ENCODE results near the gene GANC.

GANC gene

GRCh38 chr15:42338500-42338899, 65.5 kb downstream of the GANC start:
- no peaks in the 10 kb centered on the region for H4K20me1 ChIP-seq (ENCODE audit: insufficient read depth, low read length)
- DNase-seq (no peak), ATAC-seq (ENCODE audit: insufficient read depth, low read depth) (no peak)
- no peak overlapping the region for H2AFZ ChIP-seq (ENCODE audit: low read depth, low read length)
- no peak overlapping the region for H3K9ac ChIP-seq (ENCODE audit: low read depth, low read length)
- no peak for TF ChIP-seq CTCF (IDR thresholded peaks at IDR 0.05; ENCODE audit: borderline replicate concordance, extremely low read depth, low read length, poor library complexity, severe bottlenecking)
- TF ChIP-seq EZH2 (IDR thresholded peaks at IDR 0.05; ENCODE audit: borderline replicate concordance, low read depth, low read length, severe bottlenecking): no peak
- no peak overlapping the region for H3K4me2 ChIP-seq (ENCODE audit: insufficient read depth, low read length)
- H3K27me3 ChIP-seq (ENCODE audit: insufficient read depth, low read length, poor library complexity): no peaks in the 10 kb centered on the region
- no peak overlapping the region for H3K4me3 ChIP-seq (ENCODE audit: low read depth in 1 of 2, low read length in 2 of 2)
- H3K27ac ChIP-seq (ENCODE audit: low read length): no peak overlapping the region
- no peaks in the 10 kb centered on the region for H3K79me2 ChIP-seq (ENCODE audit: insufficient read depth, low read length)
- H3K4me1 ChIP-seq (ENCODE audit: insufficient read depth, low read length): no peaks in the 10 kb centered on the region
- no peaks in the 10 kb centered on the region for H3K9me3 ChIP-seq (ENCODE audit: insufficient read depth, low read length, severe bottlenecking)
- H3K36me3 ChIP-seq (ENCODE audit: insufficient read depth, low read length): peaks cover 3% of the 10 kb centered on the region; the same call in 1 of the 2 replicates

- Histone ChIP-seq H4K20me1 (ENCODE audit: insufficient read depth, low read length) (no peaks in the 10 kb centered on the region), H2AFZ (ENCODE audit: low read depth, low read length) (no peak overlapping the region), H3K4me3 (ENCODE audit: low read depth in 1 of 2, low read length in 2 of 2) (no peak overlapping the region), H3K27me3 (ENCODE audit: insufficient read depth, low read length, poor library complexity) (no peaks in the 10 kb centered on the region), H3K9me3 (ENCODE audit: insufficient read depth, low read length, severe bottlenecking) (no peaks in the 10 kb centered on the region), H3K36me3 (ENCODE audit: insufficient read depth, low read length) (no peaks in the 10 kb centered on the region), H3K79me2 (ENCODE audit: insufficient read depth, low read length) (no peaks in the 10 kb centered on the region), H3K27ac (ENCODE audit: low read length) (no peak overlapping the region), H3K9ac (ENCODE audit: low read depth, low read length) (no peak overlapping the region), H3K4me1 (ENCODE audit: insufficient read depth, low read length) (no peaks in the 10 kb centered on the region), H3K4me2 (ENCODE audit: insufficient read depth, low read length) (no peak overlapping the region)
- TF ChIP-seq EZH2 (IDR thresholded peaks at IDR 0.05; ENCODE audit: borderline replicate concordance, low read depth, low read length, severe bottlenecking) (no peak), CTCF (IDR thresholded peaks at IDR 0.05; ENCODE audit: borderline replicate concordance, extremely low read depth, low read length, poor library complexity, severe bottlenecking) (no peak)
- DNase-seq (no peak), ATAC-seq (ENCODE audit: insufficient read depth, low read depth) (no peak)
These were observed 70.7 kb downstream of the GANC start for GRCh38 chr15:42343596-42344232.

- Histone ChIP-seq H3K27me3 (ENCODE audit: insufficient read depth, low read length, poor library complexity) (no peaks in the 10 kb centered on the region), H2AFZ (ENCODE audit: low read depth, low read length) (no peak overlapping the region), H3K4me2 (ENCODE audit: insufficient read depth, low read length) (no peak overlapping the region), H3K9ac (ENCODE audit: low read depth, low read length) (no peak overlapping the region), H3K27ac (ENCODE audit: low read length) (no peak overlapping the region), H3K4me1 (ENCODE audit: insufficient read depth, low read length) (no peaks in the 10 kb centered on the region), H3K36me3 (ENCODE audit: insufficient read depth, low read length) (no peaks in the 10 kb centered on the region), H4K20me1 (ENCODE audit: insufficient read depth, low read length) (no peaks in the 10 kb centered on the region), H3K9me3 (ENCODE audit: insufficient read depth, low read length, severe bottlenecking) (no peaks in the 10 kb centered on the region), H3K79me2 (ENCODE audit: insufficient read depth, low read length) (no peaks in the 10 kb centered on the region), H3K4me3 (ENCODE audit: low read depth in 1 of 2, low read length in 2 of 2) (no peak overlapping the region)
- DNase-seq: no peak
- TF ChIP-seq EZH2 (IDR thresholded peaks at IDR 0.05; ENCODE audit: borderline replicate concordance, low read depth, low read length, severe bottlenecking) (no peak), CTCF (IDR thresholded peaks at IDR 0.05; ENCODE audit: borderline replicate concordance, extremely low read depth, low read length, poor library complexity, severe bottlenecking) (no peak)
- no peak for ATAC-seq (ENCODE audit: insufficient read depth, low read depth)
These were observed 71.8 kb downstream of the GANC start for GRCh38 chr15:42344763-42345162.

Data from DND-41 (cell line).